ENCODE results near the gene NPRL2. TPM values are rescaled to one million over a fixed set of nuclear protein-coding genes. Genes with fewer than 3 reads are reported as not detected.

The NPRL2 gene
- total and polyA plus RNA-seq, 8 donors: 16.1 to 33.3 (median 27.1) TPM

DNA sequence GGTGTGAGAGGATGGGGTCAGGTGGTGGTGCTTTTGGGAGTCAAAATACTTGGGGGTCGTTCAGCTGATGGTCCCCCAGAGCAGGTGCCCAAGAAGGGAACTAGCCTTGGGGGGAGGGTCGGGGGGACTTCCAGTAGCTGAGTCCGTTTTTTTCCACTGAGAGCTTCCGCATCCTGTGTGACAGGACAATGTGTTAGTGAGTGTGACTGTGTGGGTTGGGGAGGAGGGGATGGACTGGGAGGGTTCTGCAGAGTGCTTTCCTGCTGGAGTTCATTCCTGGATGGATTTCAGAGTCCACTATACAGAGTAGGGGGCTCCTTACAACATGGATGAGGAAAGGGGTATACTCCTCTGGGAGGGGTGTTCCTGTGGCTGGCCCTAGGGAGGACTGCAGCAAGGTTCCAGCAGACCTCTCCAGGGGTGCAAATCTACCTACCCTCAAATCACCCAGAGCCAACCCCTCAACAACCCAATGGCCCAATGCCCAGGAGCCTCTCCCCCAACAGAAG, 27.4 kb downstream of the NPRL2 start:
- peak in 1 of 4 donors; percentile 58 for DNase-seq
- Histone ChIP-seq H3K27ac (peak overlapping the region; percentile 90 to 93), H3K27me3 (no peaks in the 10 kb centered on the region), H3K36me3 (peaks cover 0 to 36% of the 10 kb centered on the region in 2 donors), H3K4me3 (peak overlapping the region in 1 of 2 donors; percentile 91), H3K4me1 (peaks cover 39 to 84% of the 10 kb centered on the region in 2 donors), H3K9me3 (no peaks in the 10 kb centered on the region)
- ATAC-seq: no peak
- intact Hi-C loops (cut with DNase I): no loop called here
- TF ChIP-seq, protein P1, sequence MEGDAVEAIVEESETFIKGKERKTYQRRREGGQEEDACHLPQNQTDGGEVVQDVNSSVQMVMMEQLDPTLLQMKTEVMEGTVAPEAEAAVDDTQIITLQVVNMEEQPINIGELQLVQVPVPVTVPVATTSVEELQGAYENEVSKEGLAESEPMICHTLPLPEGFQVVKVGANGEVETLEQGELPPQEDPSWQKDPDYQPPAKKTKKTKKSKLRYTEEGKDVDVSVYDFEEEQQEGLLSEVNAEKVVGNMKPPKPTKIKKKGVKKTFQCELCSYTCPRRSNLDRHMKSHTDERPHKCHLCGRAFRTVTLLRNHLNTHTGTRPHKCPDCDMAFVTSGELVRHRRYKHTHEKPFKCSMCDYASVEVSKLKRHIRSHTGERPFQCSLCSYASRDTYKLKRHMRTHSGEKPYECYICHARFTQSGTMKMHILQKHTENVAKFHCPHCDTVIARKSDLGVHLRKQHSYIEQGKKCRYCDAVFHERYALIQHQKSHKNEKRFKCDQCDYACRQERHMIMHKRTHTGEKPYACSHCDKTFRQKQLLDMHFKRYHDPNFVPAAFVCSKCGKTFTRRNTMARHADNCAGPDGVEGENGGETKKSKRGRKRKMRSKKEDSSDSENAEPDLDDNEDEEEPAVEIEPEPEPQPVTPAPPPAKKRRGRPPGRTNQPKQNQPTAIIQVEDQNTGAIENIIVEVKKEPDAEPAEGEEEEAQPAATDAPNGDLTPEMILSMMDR (IDR thresholded peaks at IDR 0.05): no peak

DNA sequence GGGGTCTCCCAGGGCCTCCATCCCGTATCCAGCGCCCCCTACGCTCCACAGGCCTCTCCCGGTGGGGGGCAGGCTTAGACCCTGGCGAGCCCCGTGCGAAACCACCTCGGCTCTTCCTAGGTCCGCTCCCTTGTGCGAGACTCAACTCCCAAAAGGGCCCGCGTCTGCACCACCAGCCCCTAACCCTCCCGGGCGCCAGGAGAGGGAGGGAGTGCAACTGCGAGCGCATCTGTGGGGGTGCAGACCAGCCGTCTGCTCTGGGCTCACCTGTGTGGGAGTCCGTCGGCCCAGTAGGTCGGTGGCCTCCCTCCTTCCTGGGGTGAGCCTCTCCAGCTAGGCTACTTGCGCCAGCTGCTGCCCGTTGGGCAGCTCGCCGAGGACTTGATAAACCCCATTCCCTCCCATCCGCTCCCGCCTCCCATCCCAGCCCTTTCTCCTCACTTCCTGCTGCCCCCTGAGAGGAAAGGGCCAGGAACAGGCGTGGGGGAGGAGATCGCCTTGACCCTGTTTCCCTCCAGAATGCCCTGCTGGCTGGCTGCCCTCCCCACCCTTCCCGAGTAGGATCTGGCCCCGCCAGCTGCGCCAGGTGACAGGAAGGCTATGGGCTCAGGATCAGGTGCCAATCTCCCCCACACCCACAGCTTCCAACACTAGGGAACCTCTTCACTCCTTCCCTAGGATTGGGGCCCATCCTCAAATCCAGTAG, 28.0 kb downstream of the NPRL2 start, which contains the start of gene HYAL2:
Gene HYAL2 (minus strand): TSS at position 360 of the 706 bp plus-strand sequence. CDS start 2,256 bp downstream, outside the sequence.
- H3K4me1 ChIP-seq: peaks cover 44 to 89% of the 10 kb centered on the region in 2 donors

DNA sequence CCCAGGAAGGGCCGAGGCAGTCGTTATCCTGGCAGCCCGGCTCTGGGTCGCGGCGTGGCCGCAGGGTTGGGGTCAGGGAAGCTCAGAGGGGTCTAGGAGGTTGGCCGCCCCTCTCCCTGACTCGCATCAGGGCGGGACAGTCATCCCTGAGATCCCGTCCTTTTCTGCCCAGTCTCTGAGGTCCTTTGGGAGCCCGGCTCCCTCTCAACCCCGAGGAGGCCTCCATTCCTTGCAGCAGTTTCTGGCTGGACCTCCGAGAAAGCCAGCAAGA, 28.5 kb downstream of the NPRL2 start:
- TF ChIP-seq, protein P1 (IDR thresholded peaks at IDR 0.05): no peak
- Histone ChIP-seq H3K27ac (peak overlapping the region; percentile 90 to 93), H3K9me3 (no peaks in the 10 kb centered on the region), H3K4me1 (peaks cover 44 to 89% of the 10 kb centered on the region in 2 donors), H3K36me3 (peaks cover 0 to 47% of the 10 kb centered on the region in 2 donors), H3K27me3 (no peaks in the 10 kb centered on the region), H3K4me3 (peak overlapping the region; percentile 76 to 91)
- no peak for DNase-seq
- intact Hi-C loops (cut with DNase I): no loop called here
- no peak for ATAC-seq

More for the DNA sequence above, 28.0 kb downstream of the NPRL2 start, which contains the start of gene HYAL2:
- Histone ChIP-seq H3K27ac (peak within 1 kb of the TSS; percentile 90 to 93), H3K9me3 (no peaks in the 10 kb centered on the region), H3K27me3 (no peaks in the 10 kb centered on the region), H3K4me3 (peak within 1 kb of the TSS; percentile 76 to 91), H3K36me3 (peaks cover 0 to 42% of the 10 kb centered on the region in 2 donors)
- intact Hi-C loops (cut with DNase I): no loop called here
- DNase-seq: peak in 2 of 4 donors; percentile 56 to 67
- peak; percentile 2 for ATAC-seq
- TF ChIP-seq, protein P1 (IDR thresholded peaks at IDR 0.05): no peak

DNA sequence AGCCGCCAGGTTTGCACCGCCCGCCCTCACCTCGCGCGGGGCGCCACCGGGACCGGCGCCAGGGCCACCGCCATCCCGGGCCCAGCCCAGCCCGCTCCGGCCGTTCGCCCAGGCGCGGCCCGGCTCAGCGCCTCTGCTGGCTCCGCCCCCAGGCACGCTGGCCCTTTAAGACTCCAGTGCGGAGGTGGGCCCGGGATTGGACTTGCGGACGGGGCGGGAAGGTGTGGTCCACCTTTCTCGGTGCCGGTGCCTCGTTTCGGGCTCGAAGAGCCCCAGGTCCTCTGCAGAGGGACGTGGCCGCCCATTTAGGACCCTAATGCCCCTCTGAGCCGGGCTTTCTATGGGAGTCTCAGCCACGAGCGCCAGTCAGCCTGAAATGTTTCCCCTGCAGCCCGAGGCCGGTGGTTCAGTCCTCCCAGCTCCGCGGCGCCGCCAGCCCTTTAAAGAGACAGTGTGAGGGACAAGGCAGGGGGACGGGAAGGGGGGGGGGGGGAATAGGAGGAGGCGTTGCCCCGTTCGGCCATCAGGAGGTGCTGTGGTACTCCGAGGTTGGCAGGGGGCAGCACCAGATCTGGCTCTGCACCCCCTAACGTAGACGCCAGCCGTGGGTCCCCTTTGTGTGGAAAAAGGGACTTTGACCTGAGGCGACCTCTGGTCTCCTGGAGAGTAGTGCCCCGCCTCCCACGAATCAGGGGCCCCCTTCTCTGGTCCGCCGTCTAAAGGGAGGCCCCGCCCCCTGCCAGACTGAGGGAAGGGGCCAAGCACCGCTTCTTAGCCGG, 29.1 kb downstream of the NPRL2 start:
- H3K9me3 ChIP-seq: no peaks in the 10 kb centered on the region
- no peaks in the 10 kb centered on the region for H3K27me3 ChIP-seq
- H3K27ac ChIP-seq: peak overlapping the region; percentile 90 to 93
- DNase-seq (peak; percentile 89 to 96 (median 92)), ATAC-seq (peak; percentile 73)
- H3K4me3 ChIP-seq: peak overlapping the region; percentile 76 to 91
- H3K4me1 ChIP-seq: peaks cover 45 to 89% of the 10 kb centered on the region in 2 donors
- peaks cover 0 to 52% of the 10 kb centered on the region in 2 donors for H3K36me3 ChIP-seq
- TF ChIP-seq, protein P1 (IDR thresholded peaks at IDR 0.05): peak in 1 of 2 donors; percentile 63
- intact Hi-C loops (cut with DNase I): no loop called here

Measured in left lung (tissue), 10 donors.